Esophagus squamous epithelium (tissue), 4 donors: ENCODE data around the gene ROR1.

ENCODE experiments used
- CTCF ChIP-seq, 6 experiments: fragments of 450-650 bp in 4 of 6; fragments of 200-600 bp in 2 of 6; sonication (generic) in 2 of 6; IDR thresholded peaks; one replicate each; pipeline ENCODE4 v1.5.1; 2016 to 2019; ENCODE audit warnings: antibody characterized with exemption in 6 of 6, mild to moderate bottlenecking in 4 of 6, moderate library complexity in 4 of 6
- POLR2A ChIP-seq, 4 donors: fragments of 450-650 bp; IDR thresholded peaks; one replicate each; pipeline ENCODE4 v1.6.1; 2017; ENCODE audit warnings: antibody characterized with exemption in 4 of 4, mild to moderate bottlenecking in 4 of 4, moderate library complexity in 3 of 4

GRCh38 chr1:64111787-64112186, 338.0 kb downstream of the ROR1 start:
- TF ChIP-seq CTCF (IDR thresholded peaks at IDR 0.05) (no peak), POLR2A (IDR thresholded peaks at IDR 0.05) (no peak)
